Body of pancreas (tissue), 4 donors: ENCODE measurements around the gene ITGBL1. TPM values are rescaled to one million over a fixed set of nuclear protein-coding genes. Genes with fewer than 3 reads are reported as not detected.

Experiments used
- ATAC-seq: fragments of 150-250 bp; one replicate; pipeline ENCODE4 v1.9.1; 2016
- DNase-seq, 4 donors: peaks; one replicate each; pipeline ENCODE4 v3.0.0-alpha.2; 2019
- H3K27ac ChIP-seq, 4 donors: fragments of 200-600 bp; sonication (generic); 1 replicate in 3 of 4; 2 replicates in 1 of 4; pipeline versions ENCODE4 v1.5.1 to v1.6.1; 2016 to 2019; ENCODE audit warnings: mild to moderate bottlenecking in 1 of 4, mixed read lengths in 1 of 4, moderate library complexity in 1 of 4
- H3K27me3 ChIP-seq, 2 donors: fragments of 200-600 bp; sonication (generic); one replicate each; pipeline ENCODE4 v1.6.0; 2016; ENCODE audit warnings: mild to moderate bottlenecking in 1 of 2
- H3K36me3 ChIP-seq, 2 donors: fragments of 200-600 bp; sonication (generic); replicated peaks in 1 of 2; 2 replicates each; pipeline ENCODE4 v1.5.1; 2016; ENCODE audit warnings: low read depth in 2 of 2; ENCODE audit not compliant: insufficient read depth in 1 of 2
- H3K4me1 ChIP-seq: fragments of 200-600 bp; sonication (generic); one replicate; pipeline ENCODE4 v1.6.0; 2016
- H3K4me3 ChIP-seq, 2 donors: fragments of 200-600 bp; sonication (generic); 1 replicate in 1 of 2; 2 replicates in 1 of 2; pipeline ENCODE4 v1.5.1; 2016 to 2019
- H3K9me3 ChIP-seq, 3 donors: fragments of 200-600 bp; sonication (generic); 1 replicate in 2 of 3; 2 replicates in 1 of 3; pipeline ENCODE4 v1.5.1; 2016
- POLR2A ChIP-seq, 3 donors: fragments of 450-650 bp; IDR thresholded peaks; one replicate each; pipeline ENCODE4 v1.6.1; 2016; ENCODE audit warnings: antibody characterized with exemption in 3 of 3, mild to moderate bottlenecking in 2 of 3
- WGBS, 2 donors: methylation state at CpG; one replicate each; pipeline ENCODE4 v1.1.5; 2017; 5-methylcytosine and 5-hydroxymethylcytosine counted together
- intact Hi-C: fragments of 100-400 bp; cut with DNase I; formaldehyde crosslinking; loops from one replicate; pipeline ENCODE4 v1.15.1; 2023
- total RNA-seq, 2 donors: library from RNA; depleted of rRNA; stranded (reverse); fragments of >200 nt; gene quantifications; one replicate each; pipeline ENCODE4 v1.1.0, GENCODE V29; 2016
- TF ChIP-seq, protein P1 (sequence below), 7 experiments: fragments of 450-650 bp in 4 of 7; fragments of 200-600 bp in 3 of 7; sonication (generic) in 3 of 7; IDR thresholded peaks; one replicate each; pipeline ENCODE4 v1.5.1; 2016 to 2019; ENCODE audit warnings: antibody characterized with exemption in 7 of 7

Gene ITGBL1
- total RNA-seq, 2 donors from 2014 or later = 1.3 to 10.4 TPM

DNA sequence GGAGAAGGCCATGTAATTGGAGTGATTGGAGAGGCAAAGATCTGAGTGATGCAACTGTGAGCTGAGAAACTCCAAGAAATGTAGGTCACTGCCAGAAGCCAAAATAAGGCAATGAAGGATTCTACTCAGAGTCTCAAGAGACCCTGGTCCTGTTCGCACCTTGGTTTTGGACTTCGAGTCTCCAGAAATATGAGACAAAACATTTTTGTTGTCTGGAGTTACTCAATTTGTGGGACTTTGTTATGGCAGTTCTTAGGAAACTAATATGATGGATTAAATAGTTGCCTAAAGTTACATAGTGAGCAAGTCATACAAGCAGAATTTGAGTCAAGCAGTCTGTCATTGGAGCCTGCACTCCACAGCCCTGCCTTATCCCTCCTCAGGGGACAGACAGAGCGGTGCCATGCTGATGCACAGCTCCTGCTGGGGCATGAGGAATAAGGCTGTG is 104.2 kb downstream of the ITGBL1 start:
- Histone ChIP-seq H3K27me3 (no peaks in the 10 kb centered on the region), H3K27ac (no peak overlapping the region), H3K9me3 (no peaks in the 10 kb centered on the region), H3K4me3 (no peak overlapping the region), H3K4me1 (no peaks in the 10 kb centered on the region), H3K36me3 (no peaks in the 10 kb centered on the region)
- no peak for TF ChIP-seq POLR2A (IDR thresholded peaks at IDR 0.05)
- TF ChIP-seq, protein P1, sequence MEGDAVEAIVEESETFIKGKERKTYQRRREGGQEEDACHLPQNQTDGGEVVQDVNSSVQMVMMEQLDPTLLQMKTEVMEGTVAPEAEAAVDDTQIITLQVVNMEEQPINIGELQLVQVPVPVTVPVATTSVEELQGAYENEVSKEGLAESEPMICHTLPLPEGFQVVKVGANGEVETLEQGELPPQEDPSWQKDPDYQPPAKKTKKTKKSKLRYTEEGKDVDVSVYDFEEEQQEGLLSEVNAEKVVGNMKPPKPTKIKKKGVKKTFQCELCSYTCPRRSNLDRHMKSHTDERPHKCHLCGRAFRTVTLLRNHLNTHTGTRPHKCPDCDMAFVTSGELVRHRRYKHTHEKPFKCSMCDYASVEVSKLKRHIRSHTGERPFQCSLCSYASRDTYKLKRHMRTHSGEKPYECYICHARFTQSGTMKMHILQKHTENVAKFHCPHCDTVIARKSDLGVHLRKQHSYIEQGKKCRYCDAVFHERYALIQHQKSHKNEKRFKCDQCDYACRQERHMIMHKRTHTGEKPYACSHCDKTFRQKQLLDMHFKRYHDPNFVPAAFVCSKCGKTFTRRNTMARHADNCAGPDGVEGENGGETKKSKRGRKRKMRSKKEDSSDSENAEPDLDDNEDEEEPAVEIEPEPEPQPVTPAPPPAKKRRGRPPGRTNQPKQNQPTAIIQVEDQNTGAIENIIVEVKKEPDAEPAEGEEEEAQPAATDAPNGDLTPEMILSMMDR (IDR thresholded peaks at IDR 0.05) = no peak
- DNase-seq (peak in 1 of 4 donors; percentile 4), ATAC-seq (no peak)
- intact Hi-C loops = no loop called here
- 81 to 82% methylated on average over 3 of the region's 3 CpGs for WGBS, 2 donors

DNA sequence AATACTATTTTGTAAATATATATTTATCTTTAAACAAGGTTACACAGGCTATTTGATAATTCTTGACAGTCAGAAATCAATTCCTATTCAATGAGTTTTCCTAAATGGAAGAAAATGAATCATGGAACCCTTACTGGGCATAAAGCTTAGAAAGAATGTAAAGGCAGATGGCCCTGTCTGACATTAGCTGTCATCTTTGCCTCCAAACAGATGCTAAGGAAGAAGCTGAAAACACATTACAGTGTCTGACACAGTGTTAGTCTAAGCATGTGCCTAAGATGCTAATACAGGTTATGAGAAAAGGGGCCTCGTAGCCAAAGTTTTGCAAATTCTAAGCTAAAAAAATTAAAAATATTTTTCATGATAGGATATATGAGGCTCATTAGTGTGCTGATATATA is 112.8 kb downstream of the ITGBL1 start:
- DNase-seq (no peak), ATAC-seq (no peak)
- H3K27ac ChIP-seq = no peak overlapping the region
- H3K4me3 ChIP-seq = no peak overlapping the region
- WGBS, 2 donors = 83 to 86% methylated on average over 1 of the region's 1 CpG
- TF ChIP-seq POLR2A (IDR thresholded peaks at IDR 0.05) = no peak
- TF ChIP-seq, protein P1 (IDR thresholded peaks at IDR 0.05) = no peak
- H3K9me3 ChIP-seq = no peaks in the 10 kb centered on the region
- no peaks in the 10 kb centered on the region for H3K4me1 ChIP-seq
- no peaks in the 10 kb centered on the region for H3K36me3 ChIP-seq
- intact Hi-C loops = no loop called here
- H3K27me3 ChIP-seq = no peaks in the 10 kb centered on the region

DNA sequence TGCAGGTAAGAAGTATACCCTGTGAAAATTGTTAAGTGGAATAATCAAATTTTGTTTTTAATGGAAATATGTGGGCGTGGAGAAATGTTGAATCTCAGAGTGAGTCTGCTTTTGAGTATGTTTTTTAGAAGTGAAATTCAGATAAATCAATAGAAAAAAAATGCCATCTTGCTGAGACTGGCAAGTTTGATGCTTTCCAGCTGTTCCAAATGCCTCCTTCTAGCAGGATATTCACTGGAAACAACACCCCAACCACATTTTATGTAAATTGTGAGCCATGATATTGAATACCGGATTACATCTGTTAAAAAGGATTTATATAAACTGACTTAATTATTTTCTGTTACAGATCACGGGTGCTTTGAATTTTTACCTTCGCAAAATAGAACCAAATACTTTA is 115.4 kb downstream of the ITGBL1 start:
- no peak overlapping the region for H3K4me3 ChIP-seq
- no peak overlapping the region for H3K27ac ChIP-seq
- WGBS, 2 donors = 62 to 65% methylated on average over 4 of the region's 4 CpGs
- intact Hi-C loops = no loop called here
- H3K27me3 ChIP-seq = no peaks in the 10 kb centered on the region
- no peaks in the 10 kb centered on the region for H3K36me3 ChIP-seq
- H3K9me3 ChIP-seq = no peaks in the 10 kb centered on the region
- H3K4me1 ChIP-seq = no peaks in the 10 kb centered on the region
- DNase-seq = no peak
- TF ChIP-seq, protein P1 (IDR thresholded peaks at IDR 0.05) = no peak
- TF ChIP-seq POLR2A (IDR thresholded peaks at IDR 0.05) = no peak
- ATAC-seq = no peak

DNA sequence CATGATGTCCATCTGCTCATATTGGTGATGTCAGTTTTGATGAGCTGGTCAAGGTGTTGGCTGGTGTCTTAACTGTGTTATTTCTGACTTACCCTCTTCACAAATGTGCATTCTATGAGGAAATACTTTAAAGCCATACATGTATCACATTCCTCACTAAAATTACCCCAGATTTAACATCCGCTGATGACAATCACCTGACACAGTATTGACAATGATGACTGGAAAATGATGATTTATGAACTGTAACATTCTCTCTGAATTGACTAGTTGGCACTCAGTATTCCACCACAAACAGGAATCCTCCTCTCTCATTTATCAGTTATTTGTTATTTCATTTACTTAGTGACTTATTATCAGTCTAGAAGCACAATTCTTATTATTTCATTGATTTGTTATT is 117.3 kb downstream of the ITGBL1 start:
- Histone ChIP-seq H3K4me1 (no peaks in the 10 kb centered on the region), H3K4me3 (no peak overlapping the region), H3K9me3 (no peaks in the 10 kb centered on the region), H3K27me3 (no peaks in the 10 kb centered on the region), H3K27ac (no peak overlapping the region), H3K36me3 (no peaks in the 10 kb centered on the region)
- intact Hi-C loops = no loop called here
- TF ChIP-seq, protein P1 (IDR thresholded peaks at IDR 0.05) = no peak
- no peak for TF ChIP-seq POLR2A (IDR thresholded peaks at IDR 0.05)
- ATAC-seq (no peak), DNase-seq (no peak)
- WGBS, 2 donors = 79% methylated on average over 1 of the region's 1 CpG

DNA sequence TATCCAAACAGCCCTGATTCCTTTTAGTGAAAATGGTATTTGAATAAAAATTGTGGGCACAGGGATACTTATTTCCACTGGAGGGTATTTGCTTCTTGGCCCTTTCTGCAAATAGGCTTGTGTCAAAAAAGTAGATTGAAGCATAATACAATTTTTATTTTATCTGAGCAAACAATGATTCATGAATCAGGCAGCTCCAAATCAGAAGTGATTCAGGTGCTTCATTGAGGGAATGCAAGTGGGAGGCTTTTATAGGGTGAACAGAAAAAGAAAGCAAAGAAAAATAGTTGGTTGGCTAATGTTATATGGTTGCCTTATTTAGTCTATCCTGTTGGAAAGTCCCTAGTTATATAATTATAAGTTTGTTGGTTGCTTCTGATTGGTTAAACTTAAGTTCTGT is 117.9 kb downstream of the ITGBL1 start:
- H3K4me1 ChIP-seq = no peaks in the 10 kb centered on the region
- intact Hi-C loops = no loop called here
- DNase-seq (no peak), ATAC-seq (no peak)
- no peaks in the 10 kb centered on the region for H3K27me3 ChIP-seq
- no peak overlapping the region for H3K4me3 ChIP-seq
- no peaks in the 10 kb centered on the region for H3K36me3 ChIP-seq
- H3K27ac ChIP-seq = no peak overlapping the region
- H3K9me3 ChIP-seq = no peaks in the 10 kb centered on the region
- TF ChIP-seq, protein P1 (IDR thresholded peaks at IDR 0.05) = no peak
- TF ChIP-seq POLR2A (IDR thresholded peaks at IDR 0.05) = no peak
